HG03175 (cell line): ENCODE data around the gene S100A16.
"Not testable (repeated sequence)": the region's sequence is repeated elsewhere in the genome, so short reads cannot be mapped to it uniquely, and the experiment has no call there.

Experiments used
- ATAC-seq: cut with Tn5 transposase; IDR thresholded peaks from one replicate; pipeline ENCODE4 v1.9.1; 2021; ENCODE audit warnings: mild to moderate bottlenecking, moderate library complexity; ENCODE audit not compliant: unreplicated experiment

Gene S100A16

DNA sequence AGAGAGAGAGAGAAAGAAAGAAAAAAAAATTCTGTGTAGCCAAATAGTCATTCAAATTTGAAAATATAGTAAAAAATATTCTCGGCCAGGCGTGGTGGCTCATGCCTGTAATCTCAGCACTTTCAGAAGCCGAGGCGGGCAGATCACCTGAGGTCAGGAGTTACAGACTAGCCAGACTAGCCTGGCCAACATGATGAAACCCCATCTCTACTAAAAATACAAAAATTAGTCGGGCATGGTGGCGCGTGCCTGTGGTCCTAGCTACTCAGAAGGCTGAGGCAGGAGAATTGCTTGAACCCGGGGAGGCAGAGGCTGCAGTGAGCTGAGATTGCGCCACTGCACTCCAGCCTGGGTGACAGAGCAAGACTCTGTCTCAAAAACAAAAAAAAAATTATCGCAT is 24.9 kb downstream of the S100A16 start:
- not testable (repeated sequence) for ATAC-seq

GRCh38 chr1:153587314-153587713 is 25.6 kb downstream of the S100A16 start:
- no peak for ATAC-seq

DNA sequence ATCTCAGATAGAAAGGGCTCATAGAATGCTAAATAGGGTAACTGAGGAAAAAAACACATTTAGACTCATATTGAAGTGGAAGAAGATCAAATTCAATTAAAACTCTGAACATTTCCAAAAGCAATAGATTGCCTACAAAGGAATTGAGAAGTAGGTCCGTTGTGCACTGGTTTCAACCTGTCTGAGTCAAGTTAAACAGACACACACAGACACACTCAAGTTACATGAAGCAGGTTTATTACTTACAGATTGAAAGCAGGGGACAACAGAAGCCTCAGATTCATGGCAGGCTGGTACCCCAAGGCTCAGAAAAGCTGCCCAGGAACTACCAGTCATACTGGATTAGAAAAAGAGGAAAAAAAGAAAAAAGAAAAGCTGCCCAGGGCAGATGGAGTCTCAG is 26.6 kb downstream of the S100A16 start:
- ATAC-seq, result no peak

GRCh38 chr1:153585006-153585405 is 27.9 kb downstream of the S100A16 start:
- no peak for ATAC-seq

DNA sequence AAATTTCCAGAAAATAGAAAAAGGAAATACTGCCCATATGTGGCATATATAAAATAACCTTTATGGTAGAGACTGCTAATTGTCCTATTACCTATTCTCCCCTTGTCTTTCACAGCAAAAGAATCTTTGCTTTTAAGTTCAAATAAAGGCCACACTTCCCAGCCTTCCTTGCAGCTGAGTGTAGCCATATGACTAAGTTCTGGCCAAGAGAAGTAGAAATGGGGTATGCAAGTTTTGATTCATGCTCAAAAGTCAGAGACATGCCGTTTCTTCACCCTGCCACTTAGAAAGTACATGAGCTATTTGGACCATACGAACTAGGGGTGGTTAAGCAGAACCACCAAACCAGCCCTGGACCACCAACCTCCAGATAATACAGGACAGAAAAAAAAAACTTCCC is 29.0 kb downstream of the S100A16 start:
- no peak for ATAC-seq

GRCh38 chr1:153583514-153583913 is 29.4 kb downstream of the S100A16 start:
- ATAC-seq, result not testable (repeated sequence)

DNA sequence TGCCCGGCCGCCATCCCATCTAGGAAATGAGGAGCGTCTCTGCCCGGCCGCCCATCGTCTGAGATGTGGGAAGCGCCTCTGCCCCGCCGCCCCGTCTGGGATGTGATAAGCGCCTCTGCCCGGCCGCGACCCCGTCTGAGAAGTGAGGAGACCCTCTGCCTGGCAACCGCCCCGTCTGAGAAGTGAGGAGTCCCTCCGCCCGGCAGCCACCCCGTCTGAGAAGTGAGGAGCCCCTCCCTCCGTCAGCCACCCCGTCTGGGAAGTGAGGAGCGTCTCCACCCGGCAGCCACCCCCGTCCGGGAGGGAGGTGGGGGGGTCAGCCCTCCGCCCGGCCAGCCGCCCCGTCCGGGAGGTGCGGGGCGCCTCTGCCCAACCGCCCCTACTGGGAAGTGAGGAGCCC is 30.1 kb downstream of the S100A16 start:
- not testable (repeated sequence) for ATAC-seq

DNA sequence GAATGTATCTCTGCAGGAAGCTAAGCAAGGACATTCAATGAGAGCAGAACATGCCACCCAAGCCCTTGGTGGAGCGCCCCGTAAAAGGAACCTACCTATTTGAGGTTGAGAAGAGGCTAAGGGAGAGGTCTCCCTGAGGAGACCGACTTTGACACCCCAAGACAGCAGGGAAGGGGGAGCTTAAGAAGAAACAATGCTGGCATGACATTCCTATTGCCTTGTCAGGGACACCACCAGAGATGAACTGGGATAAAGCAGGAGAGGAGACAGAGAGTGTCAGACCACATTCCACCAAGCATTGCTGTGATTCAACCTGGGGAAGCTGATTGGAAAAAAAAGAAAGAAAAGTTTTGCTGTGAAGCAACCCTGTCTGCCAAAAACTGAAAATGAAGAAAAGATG is 34.0 kb downstream of the S100A16 start:
- ATAC-seq, result no peak

DNA sequence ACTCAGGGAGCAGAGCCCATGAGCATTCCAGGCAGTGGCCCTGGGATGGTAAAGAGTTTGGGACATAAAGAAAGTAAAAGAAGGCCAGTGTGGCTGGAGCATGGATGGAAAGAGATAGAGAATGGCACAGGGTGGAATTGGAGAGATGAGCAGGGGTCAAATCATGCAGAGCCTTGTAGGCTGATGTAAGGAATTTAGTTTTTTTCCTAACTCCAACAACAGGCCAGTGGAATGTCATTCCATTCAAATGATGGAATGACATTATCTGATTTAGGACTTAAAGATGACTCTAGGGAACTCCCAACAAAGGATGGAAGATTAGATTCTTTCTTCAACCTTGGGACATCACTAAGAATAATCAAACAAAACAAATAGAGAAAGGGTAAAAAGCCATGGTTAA is 34.4 kb downstream of the S100A16 start:
- no peak for ATAC-seq

DNA sequence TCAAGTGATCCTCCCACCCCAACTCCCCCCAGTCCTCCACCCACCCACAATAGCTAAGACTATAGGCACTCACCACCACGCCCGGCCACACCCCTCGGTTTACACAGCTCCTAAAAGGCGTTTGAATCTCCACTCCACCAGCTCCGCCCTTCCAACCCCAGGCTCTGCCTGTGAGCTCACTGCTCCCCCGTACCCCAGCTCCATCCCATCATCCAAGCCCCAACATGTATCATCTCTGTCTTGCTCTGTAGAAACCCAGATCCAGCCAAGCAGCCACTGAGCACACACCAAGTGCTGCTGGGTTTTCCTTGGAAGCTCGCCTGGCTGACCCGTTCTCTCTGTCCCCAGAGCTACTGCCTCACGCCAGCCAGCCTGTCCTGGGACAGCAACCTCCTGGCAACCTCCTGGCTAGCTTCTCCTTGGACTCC is 35.3 kb downstream of the S100A16 start:
- no peak for ATAC-seq

GRCh38 chr1:153577138-153577537 is 35.8 kb downstream of the S100A16 start:
- no peak for ATAC-seq

GRCh38 chr1:153575497-153575896 is 37.4 kb downstream of the S100A16 start:
- ATAC-seq, result not testable (repeated sequence)

- ATAC-seq, result not testable (repeated sequence)
Observed at GRCh38 chr1:153575081-153575491, 37.9 kb downstream of the S100A16 start.

DNA sequence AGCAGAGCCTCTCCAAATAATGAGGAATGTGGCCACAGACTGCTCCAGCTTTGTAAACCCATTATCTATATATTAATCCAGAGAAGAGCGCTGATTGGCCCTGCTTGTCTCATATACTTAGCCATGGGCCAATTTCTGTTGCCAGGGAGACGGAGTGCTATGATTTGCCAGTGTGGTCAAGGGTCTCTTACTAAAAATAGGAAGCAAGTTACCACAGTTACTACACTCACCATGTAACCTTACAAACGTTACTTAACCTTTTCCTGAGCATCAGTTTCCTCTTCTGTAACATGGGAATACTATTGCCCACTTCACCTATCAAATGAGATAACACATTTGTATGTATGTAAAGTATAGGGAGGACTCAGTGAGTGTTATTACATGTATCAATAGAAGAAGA is 39.6 kb downstream of the S100A16 start:
- ATAC-seq, result no peak

- ATAC-seq, result no peak
Observed at GRCh38 chr1:153572569-153573015, 40.3 kb downstream of the S100A16 start.

DNA sequence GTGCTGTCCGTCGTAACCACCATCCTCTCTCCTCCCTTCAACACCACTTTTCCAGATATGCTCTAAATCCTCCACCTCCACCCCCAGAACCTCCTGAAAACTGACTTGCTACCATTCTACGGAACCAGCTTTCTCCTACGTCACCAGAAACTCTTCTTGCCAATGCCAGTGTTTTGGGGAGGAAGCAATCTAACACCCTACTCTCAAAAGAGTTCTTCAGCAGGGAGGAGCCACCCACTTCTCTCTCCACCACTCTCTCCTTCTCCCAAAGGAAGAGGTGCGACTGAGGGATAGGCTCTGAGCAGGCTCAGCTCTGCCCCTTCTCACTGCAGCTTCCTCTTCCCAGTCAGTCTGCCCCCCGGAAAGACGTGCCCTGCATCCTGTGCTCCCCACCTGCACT is 41.2 kb downstream of the S100A16 start:
- ATAC-seq, result no peak

DNA sequence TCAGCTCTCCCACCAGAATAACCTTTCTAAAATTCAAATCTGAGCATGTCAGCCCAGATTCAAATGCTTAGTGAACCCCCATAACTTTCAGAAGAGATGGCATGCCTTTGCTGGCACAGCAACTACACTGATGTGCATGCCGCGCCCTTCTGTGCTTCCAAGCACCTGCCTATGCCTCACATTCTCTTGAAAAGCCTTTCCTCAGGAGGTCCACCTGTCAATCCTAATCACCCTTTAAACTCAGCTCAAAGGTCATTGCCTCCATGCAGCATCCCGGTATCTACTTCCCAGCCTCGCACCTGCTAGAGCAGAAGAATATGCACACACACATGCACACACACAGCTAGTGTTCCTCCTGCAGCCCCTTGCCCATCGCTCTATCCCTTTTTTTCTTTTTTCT is 42.1 kb downstream of the S100A16 start:
- ATAC-seq, result no peak

- ATAC-seq, result no peak
Observed at GRCh38 chr1:153569465-153569864, 43.5 kb downstream of the S100A16 start.

DNA sequence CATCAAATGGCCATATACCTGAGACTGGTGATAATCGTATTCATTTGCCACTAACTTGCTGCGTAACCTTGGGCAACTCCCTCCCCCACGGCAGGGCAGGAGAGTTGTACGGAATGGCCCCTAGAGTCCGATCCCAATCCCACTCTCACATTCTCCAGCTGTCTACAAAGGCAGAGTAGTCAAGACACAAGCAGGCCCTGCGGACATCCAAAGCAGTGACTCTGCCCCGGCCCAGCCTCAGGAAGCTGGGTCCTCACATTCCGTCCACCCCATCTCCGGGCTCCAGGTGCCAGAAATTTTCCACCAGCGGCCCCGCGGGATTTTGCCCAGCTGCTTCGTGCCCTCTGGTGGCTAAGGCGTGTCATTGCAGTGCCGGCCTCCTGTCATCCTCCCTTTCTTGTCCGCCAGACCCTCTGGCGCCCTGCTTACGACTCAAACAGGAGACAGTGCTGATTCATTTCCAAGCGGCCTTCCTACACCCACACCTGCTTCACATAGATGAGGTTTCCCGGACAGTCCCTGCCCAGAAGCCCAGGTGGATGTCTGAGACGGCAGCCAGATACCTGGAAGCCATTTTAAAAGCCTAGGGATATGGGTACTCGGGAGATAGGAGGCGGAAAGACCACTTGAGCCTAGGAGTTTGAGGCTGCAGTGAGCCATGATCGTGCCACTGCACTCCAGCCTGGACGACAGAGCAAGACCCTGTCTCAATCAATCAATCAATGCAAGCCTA is 44.4 kb downstream of the S100A16 start:
- ATAC-seq, result no peak

GRCh38 chr1:153567621-153568366 is 45.1 kb downstream of the S100A16 start:
- ATAC-seq, result no peak

GRCh38 chr1:153566414-153567371 is 46.2 kb downstream of the S100A16 start:
- no peak for ATAC-seq
